GM21619 (cell line): ENCODE data around the gene DHX34.
"Not testable (repeated sequence)": the region's sequence is repeated elsewhere in the genome, so short reads cannot be mapped to it uniquely, and the experiment has no call there.

Source experiments
- ATAC-seq: cut with Tn5 transposase; IDR thresholded peaks from one replicate; pipeline ENCODE4 v1.9.1; 2021; ENCODE audit not compliant: unreplicated experiment

Gene DHX34, protein sequence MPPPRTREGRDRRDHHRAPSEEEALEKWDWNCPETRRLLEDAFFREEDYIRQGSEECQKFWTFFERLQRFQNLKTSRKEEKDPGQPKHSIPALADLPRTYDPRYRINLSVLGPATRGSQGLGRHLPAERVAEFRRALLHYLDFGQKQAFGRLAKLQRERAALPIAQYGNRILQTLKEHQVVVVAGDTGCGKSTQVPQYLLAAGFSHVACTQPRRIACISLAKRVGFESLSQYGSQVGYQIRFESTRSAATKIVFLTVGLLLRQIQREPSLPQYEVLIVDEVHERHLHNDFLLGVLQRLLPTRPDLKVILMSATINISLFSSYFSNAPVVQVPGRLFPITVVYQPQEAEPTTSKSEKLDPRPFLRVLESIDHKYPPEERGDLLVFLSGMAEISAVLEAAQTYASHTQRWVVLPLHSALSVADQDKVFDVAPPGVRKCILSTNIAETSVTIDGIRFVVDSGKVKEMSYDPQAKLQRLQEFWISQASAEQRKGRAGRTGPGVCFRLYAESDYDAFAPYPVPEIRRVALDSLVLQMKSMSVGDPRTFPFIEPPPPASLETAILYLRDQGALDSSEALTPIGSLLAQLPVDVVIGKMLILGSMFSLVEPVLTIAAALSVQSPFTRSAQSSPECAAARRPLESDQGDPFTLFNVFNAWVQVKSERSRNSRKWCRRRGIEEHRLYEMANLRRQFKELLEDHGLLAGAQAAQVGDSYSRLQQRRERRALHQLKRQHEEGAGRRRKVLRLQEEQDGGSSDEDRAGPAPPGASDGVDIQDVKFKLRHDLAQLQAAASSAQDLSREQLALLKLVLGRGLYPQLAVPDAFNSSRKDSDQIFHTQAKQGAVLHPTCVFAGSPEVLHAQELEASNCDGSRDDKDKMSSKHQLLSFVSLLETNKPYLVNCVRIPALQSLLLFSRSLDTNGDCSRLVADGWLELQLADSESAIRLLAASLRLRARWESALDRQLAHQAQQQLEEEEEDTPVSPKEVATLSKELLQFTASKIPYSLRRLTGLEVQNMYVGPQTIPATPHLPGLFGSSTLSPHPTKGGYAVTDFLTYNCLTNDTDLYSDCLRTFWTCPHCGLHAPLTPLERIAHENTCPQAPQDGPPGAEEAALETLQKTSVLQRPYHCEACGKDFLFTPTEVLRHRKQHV

DNA sequence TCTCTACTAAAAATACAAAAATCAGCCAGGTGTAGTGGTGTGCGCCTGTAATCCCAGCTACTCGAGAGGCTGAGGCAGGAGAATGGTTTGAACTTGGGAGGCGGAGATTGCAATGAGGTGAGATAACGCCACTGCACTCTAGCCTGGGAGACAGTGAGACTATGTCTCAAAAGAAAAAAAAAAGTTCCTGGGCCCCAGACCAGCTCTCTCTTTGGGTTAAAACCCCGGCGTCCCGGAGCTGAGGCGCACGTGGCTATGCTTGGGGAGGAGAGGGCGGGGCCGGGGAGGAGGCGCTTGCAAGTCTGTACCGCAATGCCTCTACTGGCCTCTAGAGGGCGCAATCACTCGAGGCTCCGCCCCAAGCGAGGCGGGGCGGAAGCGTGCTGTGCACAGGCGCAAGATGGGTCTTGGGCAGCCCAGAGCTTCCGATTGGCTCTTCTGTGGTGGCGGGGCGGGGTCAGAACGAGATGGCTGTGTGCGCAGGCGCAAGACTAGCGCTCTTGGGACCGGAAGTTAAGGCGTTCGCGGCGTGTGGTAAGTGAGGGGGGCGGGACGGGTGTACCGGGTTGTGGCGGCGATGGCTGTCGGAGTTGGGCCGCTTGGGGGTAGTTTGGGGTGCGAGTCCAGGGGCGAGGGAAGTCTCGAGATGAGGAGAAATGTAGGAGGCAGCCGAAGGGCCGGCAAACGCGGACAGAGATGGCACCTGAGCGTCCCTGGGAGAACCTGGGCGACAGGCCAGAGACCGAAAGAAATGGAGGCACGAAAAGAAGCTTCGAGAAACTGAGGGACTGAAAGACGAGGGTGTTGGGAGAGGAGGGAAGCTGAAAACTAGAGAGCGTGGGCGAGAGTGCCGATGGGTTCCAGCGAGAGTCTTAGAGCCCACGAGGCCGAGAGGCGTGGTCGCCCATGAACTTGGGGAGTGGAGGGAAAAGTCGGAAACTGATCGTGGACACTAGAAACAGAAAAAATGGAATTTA is at the start of gene DHX34:
Gene DHX34 (plus strand): TSS at position 497 of the 977 bp plus-strand sequence. CDS start 3,716 bp downstream, outside the sequence.
- ATAC-seq = peak; percentile 89

DNA sequence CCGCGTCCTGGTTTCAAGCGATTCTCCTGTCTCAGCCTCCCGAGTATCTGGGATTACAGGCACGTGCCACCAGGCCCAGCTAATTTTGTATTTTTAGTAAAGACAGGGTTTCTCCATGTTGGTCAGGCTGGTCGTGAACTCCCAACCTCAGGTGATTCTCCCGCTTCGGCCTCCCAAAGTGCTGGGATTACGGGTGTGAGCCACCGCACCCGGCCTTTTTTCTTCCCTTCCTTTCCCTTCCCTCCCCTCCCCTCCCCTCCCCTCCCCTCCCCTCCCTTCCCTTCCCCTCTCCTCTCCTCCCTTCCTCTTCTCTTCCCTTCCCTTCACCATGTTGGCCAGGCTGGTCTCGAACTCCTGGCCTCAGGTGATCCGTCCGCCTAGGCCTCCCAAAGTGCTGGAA is 48.2 kb upstream of the DHX34 start:
- ATAC-seq = not testable (repeated sequence)

DNA sequence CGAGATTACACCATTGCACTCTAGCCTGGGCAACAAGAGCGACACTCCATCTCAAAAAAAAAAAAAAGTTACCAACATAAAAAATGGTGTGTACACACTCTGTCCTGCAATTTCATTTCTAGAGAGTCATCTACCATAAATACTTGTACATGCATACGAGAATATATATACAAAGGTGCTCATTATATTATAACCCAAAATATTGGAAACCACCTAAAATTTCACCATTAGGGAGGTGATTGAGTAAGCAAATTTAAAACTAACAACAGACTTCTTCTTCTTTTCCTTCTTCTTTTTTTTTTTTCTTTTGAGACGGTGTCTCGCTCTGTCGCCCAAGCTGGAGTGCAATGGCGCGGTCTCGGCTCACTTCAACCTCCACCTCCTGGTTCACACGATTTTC is 46.9 kb upstream of the DHX34 start:
- no peak for ATAC-seq

DNA sequence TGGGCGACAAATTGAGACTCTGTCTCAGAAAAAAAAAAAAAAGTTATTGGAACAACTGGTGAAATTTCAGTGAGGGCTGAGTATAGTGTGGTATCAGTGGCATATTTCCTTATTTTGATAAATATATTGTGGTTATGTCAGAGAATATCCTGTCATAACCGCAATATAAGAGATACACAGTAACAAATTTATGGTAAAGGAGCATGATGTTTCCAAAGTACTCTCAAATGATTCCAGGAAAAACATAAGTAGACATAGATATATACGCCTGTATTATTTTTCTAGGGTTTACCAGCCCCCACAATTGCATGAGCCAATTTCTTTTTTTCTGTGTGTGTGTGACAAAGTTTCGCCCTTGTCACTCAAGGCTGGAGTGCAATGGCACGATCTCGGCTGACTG is 45.1 kb upstream of the DHX34 start:
- no peak for ATAC-seq

DNA sequence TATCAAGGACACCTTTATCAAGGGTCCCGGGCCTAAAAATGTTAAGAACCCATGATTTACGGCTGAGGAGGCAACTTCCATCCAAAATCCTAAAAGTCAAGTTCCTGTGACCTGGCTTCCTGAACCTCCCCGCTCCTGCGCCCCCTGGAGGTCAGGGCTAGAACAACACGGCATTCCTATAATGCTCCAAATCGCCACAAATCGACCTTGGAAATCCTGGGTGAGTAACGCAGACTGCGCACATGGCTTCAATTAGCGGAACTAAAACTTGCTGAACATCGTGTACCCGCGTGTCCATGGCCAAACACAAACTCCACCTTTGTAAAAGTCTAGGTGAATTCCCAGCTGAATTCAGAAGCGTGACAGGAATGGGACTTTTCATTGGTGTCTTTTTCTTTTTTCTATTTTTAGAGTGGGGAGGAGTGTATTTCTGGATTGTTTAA is 43.8 kb upstream of the DHX34 start:
- ATAC-seq = no peak

DNA sequence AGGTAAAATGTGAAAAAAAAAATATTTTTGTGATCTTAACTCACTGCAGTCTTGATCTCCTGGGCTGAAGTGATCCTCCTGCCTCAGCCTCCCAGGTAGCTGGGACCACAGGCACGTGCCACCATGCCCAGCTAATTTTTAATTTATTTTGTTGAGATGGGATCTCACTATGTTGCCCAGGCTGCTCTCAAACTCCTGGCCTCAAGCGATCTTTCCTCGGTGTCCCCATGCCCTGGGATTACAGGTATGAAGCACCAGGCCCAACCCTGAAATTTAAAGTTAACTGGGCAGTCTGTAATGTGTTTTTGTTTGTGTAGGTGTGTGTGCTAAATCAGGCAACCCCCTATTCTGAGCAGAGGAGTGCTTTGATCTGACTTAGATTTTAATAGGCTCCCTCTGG is 42.8 kb upstream of the DHX34 start:
- ATAC-seq = no peak

DNA sequence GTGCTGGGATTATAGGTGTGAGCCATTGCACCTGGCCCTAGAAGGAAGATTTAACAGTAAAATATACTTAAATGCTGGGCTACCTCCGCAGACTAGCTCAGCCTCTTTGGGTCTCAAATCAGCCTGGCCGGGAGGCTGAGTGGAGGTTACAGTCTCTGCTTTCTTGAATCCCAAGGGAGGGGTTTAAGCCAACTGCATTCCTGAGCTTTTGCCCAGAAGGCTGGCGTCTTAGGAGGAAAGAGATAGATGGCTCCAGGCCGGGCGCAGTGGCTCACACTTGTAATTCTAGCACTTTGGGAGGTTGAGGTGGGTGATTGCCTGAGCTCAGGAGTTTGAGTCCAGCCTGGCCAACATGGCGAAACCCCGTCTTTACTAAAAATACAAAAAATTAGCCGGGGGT is 40.1 kb upstream of the DHX34 start:
- ATAC-seq = no peak

DNA sequence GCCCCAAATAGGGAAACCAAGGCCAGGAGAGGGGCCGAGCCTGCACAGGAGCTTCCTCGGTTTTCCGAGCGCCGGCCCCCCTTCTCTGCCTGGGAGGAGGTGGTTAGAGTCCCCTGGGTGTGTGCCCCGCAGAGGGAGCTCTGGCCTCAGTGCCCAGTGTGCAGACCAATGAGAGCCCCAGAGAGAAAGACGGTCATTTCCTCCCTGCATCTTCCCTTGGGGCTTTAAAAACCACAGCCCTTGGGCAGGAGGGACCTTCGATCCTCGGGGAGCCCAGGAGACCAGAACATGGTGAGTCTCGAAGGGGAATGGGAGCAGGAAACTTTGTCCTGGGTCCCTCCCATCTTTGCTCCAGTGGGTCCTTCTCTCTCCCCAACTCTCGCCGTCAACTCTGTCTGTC is 39.5 kb upstream of the DHX34 start, which contains the start of gene C5AR1:
Gene C5AR1 (plus strand): TSS at position 254 of the 400 bp plus-strand sequence. CDS start 35 bp downstream, at position 289.
- no peak for ATAC-seq

DNA sequence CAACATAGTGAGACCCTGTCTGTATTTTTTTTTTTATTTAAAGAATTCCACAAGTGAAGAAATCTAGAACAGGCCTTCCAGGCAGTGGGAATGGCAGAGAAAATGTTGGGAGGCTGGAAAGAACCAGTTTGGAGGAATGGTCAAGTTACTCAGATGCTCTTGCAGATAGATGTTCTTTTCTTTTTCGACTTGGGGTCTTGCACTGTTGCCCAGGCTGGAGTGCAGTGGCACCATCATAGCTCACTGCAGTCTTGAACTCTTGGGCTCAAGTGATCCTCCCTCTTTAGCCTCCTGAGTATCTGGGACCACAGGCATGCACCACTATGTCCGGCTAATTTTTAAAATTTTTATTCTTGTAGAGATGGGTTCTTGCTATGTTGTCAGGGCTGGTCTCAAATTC is 38.8 kb upstream of the DHX34 start:
- no peak for ATAC-seq

DNA sequence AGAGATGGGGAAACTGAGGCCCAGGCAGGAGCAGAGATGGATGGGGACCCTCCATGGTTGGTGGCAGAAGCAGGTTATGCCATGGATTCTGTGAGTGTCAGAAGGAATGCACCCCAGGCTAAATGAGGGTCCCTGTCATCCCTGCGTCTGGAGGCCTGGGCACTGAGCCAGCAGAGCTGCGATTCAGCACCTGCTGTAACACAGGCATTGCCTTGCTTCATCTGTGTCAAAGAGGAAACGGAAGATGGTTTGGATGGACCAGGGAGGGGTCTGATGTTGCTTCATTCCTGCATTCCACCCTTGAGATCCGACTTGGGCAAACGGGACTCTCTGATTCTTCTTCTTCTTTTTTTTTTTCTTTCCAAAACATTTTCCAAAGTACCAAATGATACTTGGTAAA is 38.3 kb upstream of the DHX34 start:
- no peak for ATAC-seq

DNA sequence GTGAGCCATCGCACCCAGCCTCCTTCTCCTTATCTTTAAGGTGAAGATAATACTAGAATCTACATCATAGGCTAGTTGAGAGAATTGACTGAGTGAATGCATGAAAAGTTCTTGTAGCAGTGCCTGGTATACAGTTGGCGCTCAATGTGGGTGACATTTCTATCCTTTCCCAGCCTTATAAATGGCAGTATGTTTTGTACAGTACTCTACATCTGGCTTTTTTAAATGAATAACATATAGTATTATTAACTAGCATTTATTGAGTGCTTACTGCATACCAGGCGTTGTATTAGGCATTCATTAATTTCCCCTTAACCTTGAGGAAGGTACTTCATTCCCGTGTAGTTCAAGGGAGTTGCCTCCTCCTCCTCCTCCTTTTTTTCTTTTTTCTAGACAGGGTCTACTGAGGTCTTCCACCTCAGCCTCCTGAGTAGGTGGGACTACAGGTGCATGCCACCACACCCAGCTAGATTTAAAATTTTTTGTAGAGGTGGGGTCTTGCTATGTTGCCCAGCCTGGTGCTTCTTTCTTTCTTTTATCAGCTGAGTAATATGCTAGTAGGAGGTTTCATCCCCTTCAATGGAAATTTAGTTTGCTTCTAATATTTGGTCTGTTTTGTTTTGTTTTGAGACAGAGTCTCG is 36.6 kb upstream of the DHX34 start:
- ATAC-seq = no peak

DNA sequence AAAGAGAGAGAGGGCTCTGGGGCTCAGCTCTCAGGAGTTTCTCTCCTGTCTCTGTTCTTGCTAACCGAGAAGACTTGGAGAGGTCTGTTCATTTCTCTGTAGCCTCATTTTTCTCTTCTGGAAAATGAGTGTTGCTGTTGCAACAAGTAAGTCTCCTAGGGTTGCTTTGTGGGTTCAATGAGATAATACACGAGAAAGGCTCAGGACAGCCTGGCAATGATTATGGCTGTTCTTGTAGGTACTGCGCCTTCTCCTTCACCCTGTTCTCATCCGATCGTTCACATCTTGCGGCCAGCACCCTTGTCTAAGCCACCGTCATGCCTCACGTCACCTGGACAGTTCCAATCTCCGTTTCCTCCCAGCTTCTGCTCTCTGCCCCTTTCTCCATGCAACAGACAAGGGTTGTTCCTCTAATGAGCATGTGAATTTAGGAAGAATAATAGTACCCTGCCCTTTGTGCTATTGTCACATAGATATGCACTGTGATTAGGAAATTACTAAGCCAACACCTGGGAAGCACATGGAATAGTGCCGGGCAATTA is 35.3 kb upstream of the DHX34 start:
- no peak for ATAC-seq

DNA sequence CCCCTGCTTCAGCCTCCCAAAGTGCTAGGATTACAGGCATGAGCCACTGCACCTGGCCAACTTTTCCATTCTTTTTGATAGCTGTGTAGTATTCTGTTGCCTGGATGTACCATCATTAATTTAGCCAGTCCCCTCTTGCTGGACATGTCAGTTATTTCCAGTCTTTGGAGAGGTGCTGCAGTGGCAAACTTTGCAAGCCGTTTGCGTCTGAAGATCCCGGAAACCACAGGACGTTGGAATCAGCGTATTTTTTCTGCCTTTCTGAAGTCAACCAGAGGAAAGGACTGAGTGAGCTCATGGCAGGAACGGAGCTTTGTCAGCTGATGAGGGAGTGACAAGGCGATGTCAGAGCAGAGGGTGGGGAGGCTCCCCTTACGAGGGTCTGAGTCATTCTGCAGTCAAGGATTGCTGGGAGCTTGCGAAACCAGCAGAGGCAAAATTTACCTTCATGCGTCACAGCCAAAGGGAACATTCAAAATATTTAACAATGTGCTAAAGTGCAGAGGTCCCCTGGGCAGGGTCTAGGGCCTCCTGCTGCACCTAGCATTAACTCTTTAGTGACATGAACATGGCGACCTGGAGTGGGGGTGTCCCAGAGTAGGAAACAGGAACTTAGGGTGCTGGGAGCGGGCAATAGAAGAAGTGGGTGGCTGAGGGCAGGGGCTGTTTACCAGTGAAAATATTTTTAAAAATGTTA is 33.8 kb upstream of the DHX34 start:
- no peak for ATAC-seq

DNA sequence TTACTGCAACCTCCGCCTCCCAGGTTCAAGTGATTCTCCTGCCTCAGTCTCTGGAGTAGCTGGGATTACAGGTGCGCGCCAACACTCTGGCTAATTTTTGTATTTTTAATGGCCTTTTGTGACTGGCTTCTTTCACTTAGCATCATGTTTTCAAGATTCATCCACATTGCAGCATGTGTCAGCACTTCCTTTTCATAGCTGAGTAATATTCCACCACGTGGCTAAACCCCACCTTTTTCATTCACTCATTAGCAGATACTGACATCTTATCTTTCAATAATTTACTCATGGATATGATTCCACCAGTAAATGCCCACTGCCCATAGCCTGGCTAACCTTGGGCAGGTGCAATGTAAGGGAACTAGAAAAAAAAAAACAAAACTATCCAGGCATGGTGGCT is 32.6 kb upstream of the DHX34 start:
- ATAC-seq = no peak

DNA sequence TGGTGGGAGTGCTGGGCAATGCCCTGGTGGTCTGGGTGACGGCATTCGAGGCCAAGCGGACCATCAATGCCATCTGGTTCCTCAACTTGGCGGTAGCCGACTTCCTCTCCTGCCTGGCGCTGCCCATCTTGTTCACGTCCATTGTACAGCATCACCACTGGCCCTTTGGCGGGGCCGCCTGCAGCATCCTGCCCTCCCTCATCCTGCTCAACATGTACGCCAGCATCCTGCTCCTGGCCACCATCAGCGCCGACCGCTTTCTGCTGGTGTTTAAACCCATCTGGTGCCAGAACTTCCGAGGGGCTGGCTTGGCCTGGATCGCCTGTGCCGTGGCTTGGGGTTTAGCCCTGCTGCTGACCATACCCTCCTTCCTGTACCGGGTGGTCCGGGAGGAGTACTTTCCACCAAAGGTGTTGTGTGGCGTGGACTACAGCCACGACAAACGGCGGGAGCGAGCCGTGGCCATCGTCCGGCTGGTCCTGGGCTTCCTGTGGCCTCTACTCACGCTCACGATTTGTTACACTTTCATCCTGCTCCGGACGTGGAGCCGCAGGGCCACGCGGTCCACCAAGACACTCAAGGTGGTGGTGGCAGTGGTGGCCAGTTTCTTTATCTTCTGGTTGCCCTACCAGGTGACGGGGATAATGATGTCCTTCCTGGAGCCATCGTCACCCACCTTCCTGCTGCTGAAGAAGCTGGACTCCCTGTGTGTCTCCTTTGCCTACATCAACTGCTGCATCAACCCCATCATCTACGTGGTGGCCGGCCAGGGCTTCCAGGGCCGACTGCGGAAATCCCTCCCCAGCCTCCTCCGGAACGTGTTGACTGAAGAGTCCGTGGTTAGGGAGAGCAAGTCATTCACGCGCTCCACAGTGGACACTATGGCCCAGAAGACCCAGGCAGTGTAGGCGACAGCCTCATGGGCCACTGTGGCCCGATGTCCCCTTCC is 28.9 kb upstream of the DHX34 start:
- ATAC-seq = no peak

DNA sequence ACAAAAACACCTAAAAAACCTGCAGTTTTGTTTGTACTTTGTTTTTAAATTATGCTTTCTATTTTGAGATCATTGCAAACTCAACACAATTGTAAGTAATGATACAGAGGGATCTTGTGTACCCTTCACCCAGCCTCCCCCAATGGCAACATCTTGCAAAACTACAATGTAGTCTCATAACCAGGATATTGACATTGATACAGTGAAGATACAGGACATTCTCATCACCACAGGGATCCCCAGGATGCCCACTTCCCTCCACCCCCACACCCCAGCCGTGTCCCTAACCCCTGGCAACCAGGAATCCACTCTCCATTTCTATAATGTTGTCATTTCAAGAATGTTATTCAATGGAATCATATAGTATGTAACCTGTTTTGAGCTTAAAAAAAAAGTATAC is 27.5 kb upstream of the DHX34 start:
- ATAC-seq = no peak

DNA sequence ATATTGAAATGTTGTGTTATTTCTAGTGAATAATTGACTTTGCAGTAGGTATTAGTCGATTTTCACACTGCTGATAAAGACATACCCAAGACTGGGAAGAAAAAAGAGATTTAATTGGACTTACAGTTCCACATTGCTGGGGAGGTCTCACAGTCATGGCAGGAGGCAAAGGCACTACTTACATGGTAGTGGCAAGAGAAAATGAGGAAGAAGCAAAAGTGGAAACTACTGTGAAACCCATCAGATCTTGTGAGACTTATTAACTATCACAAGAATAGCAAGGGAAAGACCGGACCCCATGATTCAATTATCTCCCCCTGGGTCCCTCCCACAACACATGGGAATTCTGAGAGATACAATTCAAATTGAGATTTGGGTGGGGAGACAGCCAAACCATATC is 27.1 kb upstream of the DHX34 start:
- ATAC-seq = no peak

DNA sequence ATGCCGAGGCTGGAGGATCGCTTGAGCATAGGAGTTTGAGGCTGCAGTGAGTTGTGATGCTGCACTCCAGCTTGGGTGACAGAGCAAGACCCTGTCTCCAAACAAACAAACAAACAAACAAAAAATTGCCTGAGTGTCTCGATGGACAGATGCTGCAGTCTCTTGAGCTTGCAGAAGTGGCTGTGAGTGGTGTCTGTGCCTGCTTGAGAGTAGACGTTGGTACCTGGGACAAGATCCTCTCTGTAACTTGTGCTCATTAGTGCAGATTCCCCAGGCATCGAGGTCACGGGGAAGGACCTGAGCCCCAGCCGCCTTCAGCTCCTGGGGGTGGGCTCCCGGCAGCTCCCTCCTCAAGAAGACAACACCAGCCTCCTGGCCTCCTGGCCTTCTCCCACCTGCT is 25.7 kb upstream of the DHX34 start:
- no peak for ATAC-seq
